ENCODE measurements around the gene MEGF11.
A peak's percentile ranks its signal among the peaks of the same experiment; 100 is the strongest.

MEGF11 gene

DNA sequence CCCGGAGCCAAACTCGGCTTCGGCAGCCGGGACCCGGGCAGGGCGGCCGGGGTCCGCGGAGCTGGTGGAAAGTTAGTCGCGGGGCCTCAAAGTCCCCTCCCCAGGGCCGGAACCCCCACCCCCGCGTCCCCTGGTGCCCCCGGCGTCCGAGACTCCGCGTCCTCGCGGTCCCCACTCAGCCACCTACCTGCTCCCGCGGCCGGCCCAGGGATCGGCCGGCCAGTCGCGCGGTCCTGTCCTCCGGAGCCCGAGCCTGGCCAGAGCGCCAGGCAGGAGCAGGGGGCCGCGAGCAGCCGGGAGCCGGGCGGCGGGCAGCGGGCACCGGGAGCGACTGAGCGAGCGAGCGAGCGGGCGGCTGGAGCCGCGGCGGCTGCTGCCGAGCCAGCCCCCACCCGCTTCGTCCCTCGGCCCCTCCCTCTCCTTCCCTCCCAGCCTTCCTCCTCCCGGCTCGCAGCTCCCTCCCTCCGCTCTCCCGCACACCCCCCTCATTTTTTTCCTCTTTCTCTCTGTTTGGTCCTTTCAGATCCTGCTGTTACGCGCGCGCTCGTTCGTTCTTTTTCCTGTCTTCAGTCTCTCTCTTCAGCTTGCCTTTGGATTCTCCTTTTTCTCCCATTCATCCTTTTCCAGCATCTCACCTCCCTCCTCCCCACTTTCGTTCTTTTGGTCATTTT lies at the start of gene MEGF11:
Gene MEGF11, minus strand, starts transcription at position 333 of the 671 bp plus-strand sequence. CDS start 125,347 bp downstream, outside the sequence.
- no peak for DNase-seq (ENCODE audit: low read depth)

GRCh38 chr15:66302489-66303278 lies 49.1 kb upstream of the MEGF11 start:
- no peak for DNase-seq (ENCODE audit: low read depth)

- no peak for DNase-seq (ENCODE audit: low read depth)
Measured at GRCh38 chr15:66298803-66299251, 45.3 kb upstream of the MEGF11 start.

GRCh38 chr15:66296186-66296585 lies 42.6 kb upstream of the MEGF11 start:
- no peak for DNase-seq (ENCODE audit: low read depth)

GRCh38 chr15:66294932-66295235 lies 41.3 kb upstream of the MEGF11 start:
- DNase-seq (ENCODE audit: low read depth), result no peak

GRCh38 chr15:66294157-66294931 lies 40.8 kb upstream of the MEGF11 start:
- DNase-seq (ENCODE audit: low read depth), result no peak

- DNase-seq (ENCODE audit: low read depth), result peak; percentile 50
Measured at GRCh38 chr15:66293419-66294156, 40.0 kb upstream of the MEGF11 start, which contains the start of gene DIS3L. TSS of gene DIS3L (plus strand) at chr15:66293568. CDS start at chr15:66293597, 29 bp downstream.

DNA sequence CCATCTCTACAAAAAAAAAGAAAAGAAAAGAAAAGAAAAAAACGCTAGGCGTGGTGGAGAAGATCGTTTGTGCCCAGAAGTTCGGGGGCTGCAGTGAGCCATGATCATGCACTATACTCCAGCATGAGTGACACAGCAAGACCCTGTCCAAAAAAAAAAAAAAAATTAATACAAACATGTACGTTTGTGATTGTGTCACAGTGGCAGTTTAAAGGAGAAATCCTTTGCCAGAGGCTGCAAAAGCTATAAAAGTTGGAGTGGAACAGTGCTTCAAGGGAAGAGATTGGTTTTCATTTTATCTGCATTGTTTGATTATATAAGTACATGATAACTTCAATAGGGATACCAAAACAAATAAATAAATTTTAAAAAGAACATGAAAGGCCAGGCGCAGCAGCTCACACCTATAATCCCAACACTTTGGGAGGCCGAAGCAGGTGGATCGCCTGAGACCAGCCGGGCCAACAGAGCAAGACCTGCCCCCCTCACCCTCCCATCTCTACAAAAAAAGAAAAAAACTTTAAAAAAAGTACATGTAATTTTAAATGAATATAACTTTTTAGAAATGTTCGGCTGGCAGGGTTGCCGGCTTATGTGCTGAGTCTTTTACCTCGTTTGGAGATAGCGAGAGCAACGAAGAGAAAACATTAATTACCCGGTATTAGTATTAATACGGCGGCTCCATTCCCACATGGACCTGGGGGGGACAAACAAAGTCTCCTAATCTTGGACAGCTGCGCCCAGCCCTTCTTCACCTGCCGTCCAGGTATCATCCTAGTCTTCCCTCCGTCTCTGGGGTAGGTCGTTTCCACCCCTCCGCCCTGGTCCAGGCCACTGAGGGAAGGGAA lies 39.2 kb upstream of the MEGF11 start:
- no peak for DNase-seq (ENCODE audit: low read depth)

DNA sequence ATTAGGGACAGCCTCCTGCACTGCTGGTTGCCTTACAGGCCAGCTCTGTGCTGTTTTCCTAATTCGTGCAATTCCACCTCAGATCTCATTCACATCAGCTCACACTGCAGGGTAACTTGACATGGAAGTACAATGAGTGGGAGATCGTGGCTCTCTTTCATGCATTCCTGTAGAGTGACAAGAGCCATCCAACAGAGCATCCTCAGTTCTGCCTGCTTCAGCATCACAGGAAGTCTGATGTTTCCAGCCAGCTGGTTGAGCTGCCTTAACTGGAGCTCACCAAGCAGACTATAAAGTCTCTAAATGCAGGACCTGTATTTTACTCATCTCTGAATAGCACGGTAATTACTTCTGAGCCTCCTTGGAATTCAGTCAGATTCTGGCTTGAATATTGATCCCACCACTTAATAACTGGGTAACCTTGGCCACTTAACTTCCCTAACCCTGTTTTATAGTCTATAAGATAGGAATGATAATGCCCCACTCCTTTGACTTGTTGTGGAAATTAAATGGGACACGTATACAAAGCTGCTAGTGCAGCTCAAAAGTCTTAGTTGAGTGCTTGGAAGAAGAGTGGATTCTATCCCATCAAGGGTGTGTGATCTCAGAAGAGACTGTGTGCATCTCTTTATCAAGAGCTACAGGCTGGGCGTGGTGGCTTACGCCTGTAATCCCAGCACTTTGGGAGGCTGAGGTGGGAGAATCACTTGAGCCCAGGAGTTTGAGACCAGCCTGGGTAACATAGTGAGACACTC lies 38.4 kb upstream of the MEGF11 start:
- DNase-seq (ENCODE audit: low read depth), result no peak

- DNase-seq (ENCODE audit: low read depth), result no peak
Measured at GRCh38 chr15:66290518-66290917, 37.0 kb upstream of the MEGF11 start.

DNA sequence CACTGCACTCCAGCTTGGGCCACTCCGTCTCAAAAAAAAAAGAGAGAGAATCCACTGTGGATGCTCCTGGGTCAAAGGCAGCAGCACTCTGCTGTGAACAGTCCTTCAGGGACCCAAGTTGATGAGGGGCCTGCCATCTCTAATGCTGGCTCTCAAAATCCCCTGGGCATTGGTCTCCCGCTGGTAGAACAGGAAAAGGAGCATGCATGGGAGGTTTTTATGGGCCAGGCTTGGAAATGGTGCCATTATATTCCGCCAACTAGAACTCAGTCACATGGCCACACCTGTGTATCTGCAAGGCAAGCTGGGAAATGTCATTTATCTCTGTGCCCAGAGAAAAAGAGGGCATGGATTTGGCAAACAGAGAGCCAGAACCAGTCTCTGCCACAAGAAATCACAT lies 36.5 kb upstream of the MEGF11 start:
- no peak for DNase-seq (ENCODE audit: low read depth)

- DNase-seq (ENCODE audit: low read depth), result no peak
Measured at GRCh38 chr15:66288551-66289185, 35.1 kb upstream of the MEGF11 start.

- DNase-seq (ENCODE audit: low read depth), result no peak
Measured at GRCh38 chr15:66288093-66288492, 34.5 kb upstream of the MEGF11 start.

GRCh38 chr15:66287461-66288057 lies 34.0 kb upstream of the MEGF11 start:
- DNase-seq (ENCODE audit: low read depth), result no peak

DNA sequence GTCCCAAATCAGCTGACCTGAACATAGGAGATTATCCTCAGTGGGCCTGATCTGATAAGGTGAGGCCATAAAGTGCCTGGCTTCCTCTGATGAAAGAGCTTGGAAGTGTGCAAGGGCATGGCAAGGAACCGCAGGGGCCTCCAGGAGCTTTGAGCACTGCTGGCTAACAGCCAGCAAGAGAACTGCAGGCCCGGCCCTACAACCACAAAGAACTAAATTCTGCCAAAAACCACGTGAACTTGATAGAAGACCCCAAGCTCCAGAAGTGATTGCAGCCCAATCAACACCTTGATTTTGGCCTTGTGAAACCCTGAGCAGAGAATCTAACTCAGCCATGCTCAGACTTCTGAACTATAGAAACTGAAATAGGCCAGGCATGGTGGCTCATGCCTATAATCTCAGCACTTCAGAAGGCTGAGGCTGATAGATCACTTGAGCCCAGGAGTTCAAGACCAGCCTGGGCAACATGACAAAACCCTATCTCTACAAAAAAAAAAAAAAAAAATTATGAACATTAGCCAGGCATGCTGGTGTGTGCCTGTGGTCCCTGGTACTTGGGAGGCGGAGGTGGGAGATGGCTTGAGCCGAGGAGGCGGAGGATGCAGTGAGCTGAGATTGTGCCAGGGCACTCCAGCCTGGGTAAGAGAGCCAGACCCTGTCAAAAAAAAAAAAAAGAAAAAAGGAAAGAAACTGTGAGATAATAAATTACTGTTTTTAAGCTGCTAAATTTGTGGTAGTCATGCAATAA lies 32.2 kb upstream of the MEGF11 start:
- no peak for DNase-seq (ENCODE audit: low read depth)

DNA sequence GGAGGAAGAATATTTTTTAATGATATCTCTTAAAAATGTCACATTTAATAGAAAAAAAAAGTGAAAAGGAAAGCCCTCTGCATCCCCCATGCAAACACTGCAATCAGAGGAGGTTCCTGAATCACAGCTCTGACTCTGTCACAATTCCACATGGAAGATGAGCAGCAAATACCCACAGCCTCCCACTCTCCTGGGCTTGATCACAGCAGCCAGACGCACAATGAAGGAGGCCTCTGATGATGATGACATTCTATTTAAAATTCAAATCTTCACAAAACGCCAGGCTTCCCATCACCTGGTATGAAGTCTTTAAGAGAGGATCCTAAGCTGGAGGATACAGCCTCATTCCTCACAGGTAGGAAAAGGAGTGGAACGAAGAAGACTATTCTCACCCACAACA lies 30.7 kb upstream of the MEGF11 start:
- DNase-seq (ENCODE audit: low read depth), result no peak

- DNase-seq (ENCODE audit: low read depth), result no peak
Measured at GRCh38 chr15:66278671-66279070, 25.1 kb upstream of the MEGF11 start.

GRCh38 chr15:66278056-66278455 lies 24.5 kb upstream of the MEGF11 start:
- DNase-seq (ENCODE audit: low read depth), result no peak

DNA sequence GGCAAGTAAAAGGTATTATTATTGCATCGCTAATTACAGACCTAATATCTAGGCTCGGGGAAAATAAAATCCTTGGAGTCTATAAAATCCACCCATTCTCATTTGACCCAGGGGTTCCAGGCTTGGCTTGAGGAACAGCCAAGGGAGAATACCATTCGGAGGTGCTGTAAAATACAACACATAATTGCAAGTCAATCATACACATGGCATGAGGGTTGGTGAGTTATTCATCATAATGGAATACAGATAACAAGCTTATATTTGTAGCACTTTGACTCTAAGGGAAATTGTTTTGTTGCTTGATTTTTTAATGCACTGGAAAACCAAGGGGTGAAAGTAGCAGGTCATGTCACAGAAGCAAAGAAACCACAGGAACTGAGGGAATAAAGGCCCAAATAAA lies 23.0 kb upstream of the MEGF11 start:
- DNase-seq (ENCODE audit: low read depth), result no peak
